Smooth muscle cell of bladder (primary cell): ENCODE results near the gene BLM. TPM values are rescaled to one million over a fixed set of nuclear protein-coding genes. Genes with fewer than 3 reads are reported as not detected.

Source experiments
- total RNA-seq: library from RNA; depleted of rRNA; stranded (reverse); fragments of >200 nt; gene quantifications from 2 replicates; pipeline ENCODE4 v1.2.3, GENCODE V29; 2014

Gene BLM
- 0.71 and 0.74 TPM in 2 replicates for total RNA-seq

DNA sequence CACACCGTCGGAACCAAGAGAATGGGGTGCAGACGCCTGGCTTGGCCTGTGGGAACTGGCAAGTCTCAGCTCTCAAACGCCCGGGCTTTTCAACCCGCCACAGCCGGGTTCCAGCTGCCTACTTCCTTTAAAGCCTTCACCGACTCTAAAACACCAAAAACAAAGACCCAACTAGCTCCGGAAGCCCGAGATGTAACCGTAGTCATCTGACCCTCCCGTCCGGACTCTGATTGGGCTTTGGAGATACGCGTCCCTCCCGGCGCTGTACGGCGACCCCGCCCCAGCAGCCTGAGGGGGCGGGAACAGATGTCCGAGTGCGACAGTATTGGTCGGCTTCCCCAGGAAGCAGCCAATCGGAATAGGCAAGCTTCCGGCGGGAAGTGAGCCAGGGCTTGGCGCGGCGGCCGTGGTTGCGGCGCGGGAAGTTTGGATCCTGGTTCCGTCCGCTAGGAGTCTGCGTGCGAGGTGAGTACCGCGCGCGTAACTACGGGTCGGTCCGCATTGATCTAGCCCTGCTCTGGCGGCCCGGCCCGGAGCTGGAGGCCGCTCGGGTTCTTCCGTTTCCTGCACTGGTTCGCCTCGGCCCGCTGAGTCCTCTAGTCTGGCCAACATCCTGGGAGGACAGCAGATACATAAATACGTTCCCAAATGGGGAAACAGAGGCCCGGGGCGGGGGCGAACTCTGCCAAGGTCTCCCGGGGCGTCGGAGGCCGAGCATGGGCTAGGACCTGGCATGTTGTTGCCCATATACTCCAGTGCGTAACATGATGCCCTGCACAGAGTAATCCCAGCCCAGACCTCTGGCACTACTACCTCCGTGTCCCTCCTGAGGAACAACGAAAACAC, at the start of gene BLM:
Gene BLM, plus strand, starts transcription at position 371 of the 846 bp plus-strand sequence. CDS start 30,047 bp downstream, outside the sequence.

Other genes starting within 250 kb of the BLM start
- gene CRTC3, start 187.4 kb upstream of the BLM start, total RNA-seq, result 14.5 and 14.9 TPM in 2 replicates
- gene FURIN, start 151.2 kb downstream of the BLM start, total RNA-seq, result 25.7 and 30.1 TPM in 2 replicates
- 23.8 and 25.2 TPM in 2 replicates for gene FES, start 167.2 kb downstream of the BLM start, total RNA-seq
- 8.5 and 17.6 TPM in 2 replicates for gene MAN2A2, start 186.0 kb downstream of the BLM start, total RNA-seq
- gene HDDC3, start 215.2 kb downstream of the BLM start, total RNA-seq, result 10.0 and 11.0 TPM in 2 replicates
- 81.5 and 91.3 TPM in 2 replicates for gene UNC45A, start 217.9 kb downstream of the BLM start, total RNA-seq
- gene RCCD1, start 237.5 kb downstream of the BLM start, total RNA-seq, result 7.3 and 11.0 TPM in 2 replicates